LNCAP (cell line): ENCODE data around the gene TSSK6.

Source experiments
- TF ChIP-seq, protein P1 (sequence below): fragments of 450-650 bp; IDR thresholded peaks from 2 replicates; pipeline ENCODE4 v1.5.1; 2017; ENCODE audit warnings: mild to moderate bottlenecking

Gene TSSK6

DNA sequence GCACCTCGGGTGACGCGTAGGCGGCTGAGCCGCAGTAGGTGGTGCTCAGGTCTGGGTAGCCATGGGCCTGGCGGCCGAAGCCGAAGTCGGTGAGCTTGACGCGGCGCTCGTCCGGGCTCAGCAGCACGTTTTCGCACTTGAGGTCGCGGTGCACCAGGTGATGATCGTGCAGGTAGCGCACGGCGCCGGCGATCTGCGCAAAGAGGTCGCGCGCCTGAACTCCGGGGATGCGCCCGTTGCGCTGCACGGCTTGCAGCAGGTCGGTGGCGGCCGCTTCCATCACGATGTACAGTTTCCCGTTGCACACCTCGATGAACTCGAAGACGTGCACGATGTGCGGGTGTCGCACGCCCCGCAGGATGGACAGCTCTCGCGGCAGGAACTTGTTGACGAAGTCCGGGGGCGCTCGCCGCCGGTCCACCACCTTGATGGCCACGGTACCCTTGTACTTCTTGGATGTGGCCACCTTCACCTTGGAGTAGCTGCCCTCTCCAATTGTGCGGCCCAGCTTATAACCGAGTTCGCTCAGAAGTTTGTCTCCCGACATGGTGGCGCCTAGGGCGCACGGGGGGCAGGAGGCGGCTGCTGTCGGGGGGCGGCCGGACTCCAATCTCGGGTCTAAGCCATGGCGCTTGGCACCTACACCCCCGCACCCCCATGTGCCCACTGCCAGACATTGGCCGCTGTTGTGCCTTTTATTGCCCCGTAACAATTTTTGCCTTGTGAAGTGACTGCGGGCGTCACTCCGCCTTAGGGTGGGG lies at the start of gene TSSK6:
TSS of gene TSSK6 (minus strand) at position 668 of the 761 bp plus-strand sequence. CDS start at position 547, 121 bp downstream.
- TF ChIP-seq, protein P1, sequence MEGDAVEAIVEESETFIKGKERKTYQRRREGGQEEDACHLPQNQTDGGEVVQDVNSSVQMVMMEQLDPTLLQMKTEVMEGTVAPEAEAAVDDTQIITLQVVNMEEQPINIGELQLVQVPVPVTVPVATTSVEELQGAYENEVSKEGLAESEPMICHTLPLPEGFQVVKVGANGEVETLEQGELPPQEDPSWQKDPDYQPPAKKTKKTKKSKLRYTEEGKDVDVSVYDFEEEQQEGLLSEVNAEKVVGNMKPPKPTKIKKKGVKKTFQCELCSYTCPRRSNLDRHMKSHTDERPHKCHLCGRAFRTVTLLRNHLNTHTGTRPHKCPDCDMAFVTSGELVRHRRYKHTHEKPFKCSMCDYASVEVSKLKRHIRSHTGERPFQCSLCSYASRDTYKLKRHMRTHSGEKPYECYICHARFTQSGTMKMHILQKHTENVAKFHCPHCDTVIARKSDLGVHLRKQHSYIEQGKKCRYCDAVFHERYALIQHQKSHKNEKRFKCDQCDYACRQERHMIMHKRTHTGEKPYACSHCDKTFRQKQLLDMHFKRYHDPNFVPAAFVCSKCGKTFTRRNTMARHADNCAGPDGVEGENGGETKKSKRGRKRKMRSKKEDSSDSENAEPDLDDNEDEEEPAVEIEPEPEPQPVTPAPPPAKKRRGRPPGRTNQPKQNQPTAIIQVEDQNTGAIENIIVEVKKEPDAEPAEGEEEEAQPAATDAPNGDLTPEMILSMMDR, result no peak

DNA sequence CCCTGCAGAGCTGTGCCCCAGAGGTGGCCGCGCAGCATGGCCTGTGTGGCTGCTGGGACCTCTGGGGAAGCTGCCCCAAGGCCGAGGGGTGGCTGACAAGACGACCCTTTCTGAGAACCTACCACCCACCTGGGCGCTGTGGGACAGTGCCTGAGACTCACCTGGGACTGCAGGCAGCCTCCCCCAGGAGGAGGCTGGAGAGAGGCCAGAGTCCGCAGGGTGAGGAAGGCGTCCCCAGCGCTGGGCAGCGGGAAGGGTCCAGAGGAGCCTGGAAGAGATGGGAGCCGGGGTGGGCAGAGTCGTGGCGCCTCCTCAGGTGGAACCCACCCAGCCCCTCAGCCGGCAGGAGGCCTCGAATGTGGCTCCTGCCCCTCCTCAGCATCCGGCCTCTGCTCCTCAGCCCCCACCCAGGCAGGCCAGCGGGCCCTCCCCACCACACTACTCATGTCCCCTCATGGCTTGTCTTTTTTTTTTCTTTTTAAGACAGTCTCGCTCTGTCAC lies 48.0 kb upstream of the TSSK6 start:
- TF ChIP-seq, protein P1, result no peak

DNA sequence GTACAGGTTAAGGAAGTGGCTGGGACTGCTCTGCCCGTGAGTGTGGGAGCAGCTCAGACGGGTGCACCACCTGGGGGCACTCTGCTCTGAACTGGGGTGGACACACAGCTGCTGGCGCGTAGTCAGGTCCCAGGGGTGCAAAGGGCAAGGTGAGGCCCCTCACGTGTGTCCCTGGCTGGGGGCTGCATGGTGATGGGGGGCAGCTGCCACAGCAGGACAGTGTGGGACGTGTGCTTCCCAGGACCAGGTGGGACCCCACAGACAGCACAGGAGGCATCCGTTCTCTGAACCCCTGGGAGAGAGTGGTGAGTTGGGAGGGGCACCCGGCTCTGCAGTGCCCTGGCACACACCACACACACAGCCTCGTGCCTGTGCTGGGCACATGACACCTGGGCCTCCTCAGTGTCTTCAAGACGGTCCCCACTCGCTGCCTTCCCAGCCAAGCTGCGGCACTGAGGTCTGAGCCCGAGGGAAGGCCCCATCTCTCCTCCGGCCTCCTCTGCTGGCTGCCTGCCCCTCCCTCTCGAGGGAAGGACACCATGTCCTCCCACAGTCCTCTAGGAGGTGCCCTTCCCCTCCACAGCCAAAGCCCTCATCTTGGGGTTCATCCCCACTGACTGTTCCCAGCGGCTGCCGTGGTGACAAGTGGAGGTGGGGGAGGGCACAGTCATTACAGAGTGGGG lies 47.5 kb upstream of the TSSK6 start:
- TF ChIP-seq, protein P1, result no peak

DNA sequence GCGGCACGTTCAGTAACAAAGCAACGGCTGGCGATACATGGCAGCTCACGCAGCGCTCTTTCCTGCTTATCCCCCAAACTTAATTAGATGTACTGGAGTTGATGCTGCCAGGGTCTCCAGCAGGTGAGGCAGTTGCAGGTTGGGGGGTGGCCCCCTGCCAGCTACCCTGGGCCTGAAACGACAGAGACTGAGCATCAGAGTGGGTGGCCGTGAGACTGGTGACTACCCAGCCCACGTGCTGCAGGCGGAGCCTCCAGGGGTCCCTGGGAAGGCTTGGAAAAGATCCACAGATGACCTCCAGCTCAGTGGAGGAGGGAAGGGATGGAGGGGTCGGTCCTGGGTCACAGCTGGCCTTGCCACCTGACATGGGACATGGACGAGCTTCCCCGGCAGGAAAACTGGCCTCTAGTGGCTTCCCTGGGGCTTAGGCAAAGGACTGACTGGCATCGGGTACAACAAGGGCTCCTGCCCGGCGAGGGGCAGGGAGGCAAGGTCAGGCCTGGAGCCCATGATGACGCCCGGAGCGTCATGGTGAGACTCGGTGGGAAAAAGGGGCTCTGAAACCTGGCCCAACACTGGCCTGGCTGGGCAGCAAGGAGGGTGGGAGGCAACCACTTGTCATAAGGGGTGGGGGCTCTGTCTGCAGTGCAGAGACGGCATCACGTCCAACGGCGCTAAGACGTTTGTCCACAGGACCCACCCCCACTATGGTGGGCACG lies 46.8 kb upstream of the TSSK6 start:
- TF ChIP-seq, protein P1, result no peak

DNA sequence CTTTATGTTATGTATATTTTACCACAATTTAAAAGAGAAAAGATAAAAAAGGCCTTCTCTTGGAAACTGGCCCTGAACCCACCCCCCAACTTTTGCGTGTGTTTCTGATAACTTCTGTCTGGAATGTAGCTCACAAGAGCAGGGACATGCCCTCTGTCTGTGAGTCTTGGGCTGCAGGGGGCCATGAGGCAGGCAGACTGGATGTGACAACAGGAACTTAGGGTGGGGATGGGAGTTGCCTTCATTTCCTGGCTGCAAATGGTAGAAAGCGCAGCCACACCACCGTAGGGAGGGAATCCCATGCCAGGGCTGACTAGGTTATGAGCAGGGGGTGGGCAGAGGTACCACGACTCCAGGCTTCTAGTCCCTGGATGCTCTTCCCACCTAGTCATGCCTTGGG lies 44.6 kb upstream of the TSSK6 start:
- TF ChIP-seq, protein P1, result no peak

DNA sequence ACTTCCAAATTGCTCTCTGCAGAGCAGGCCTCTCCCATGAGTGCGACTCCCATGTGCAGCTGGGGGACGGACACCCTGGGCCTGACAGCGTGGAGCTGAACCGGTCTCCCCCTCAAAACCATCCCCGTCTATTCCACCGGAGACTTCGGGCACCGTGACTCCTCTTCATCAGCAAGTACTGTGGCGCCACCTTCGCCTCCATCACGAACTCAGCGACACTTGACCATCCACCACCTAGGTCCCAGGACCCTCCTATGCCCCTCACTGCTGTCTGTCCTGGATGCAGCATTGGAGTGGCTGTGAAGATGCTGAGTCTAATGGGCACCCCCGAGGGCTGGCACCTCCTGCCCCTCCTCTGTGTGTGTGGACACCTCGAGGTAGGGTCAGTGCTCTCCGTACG lies 43.3 kb upstream of the TSSK6 start:
- TF ChIP-seq, protein P1, result no peak

DNA sequence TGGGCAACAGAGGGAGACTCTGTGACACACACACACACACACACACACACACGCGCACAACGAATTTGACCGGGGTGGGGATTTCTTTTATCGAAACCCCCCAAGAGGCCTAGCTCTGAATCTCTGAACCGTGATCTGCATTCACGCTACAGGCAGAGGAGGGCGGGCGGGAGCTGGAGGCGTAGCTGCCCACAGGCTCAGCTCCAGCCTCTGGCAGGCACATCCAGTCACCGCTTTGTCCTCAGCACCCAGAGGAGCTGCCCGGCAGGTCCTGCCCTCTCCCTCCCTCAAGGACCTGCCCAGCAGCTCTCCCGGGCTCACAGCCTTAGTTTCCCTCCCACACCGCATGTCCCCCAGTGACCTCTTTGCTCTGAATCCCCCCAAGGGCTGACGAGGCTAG lies 42.7 kb upstream of the TSSK6 start:
- TF ChIP-seq, protein P1, result no peak
